CD4-positive, alpha-beta memory T cell (primary cell): ENCODE data around the gene ITPR3. TPM values are rescaled to one million over a fixed set of nuclear protein-coding genes. Genes with fewer than 3 reads are reported as not detected.
A peak's percentile ranks its signal among the peaks of the same experiment; 100 is the strongest.

Experiments
- CTCF ChIA-PET: fragments of 350-600 bp; sonication (Branson Sonifier 250); formaldehyde crosslinking; loops from one replicate; lab custom pipeline; 2021; ENCODE audit warnings: inconsistent platforms; ENCODE audit not compliant: partially characterized antibody; lab: Charles Lee
- POLR2A ChIA-PET: fragments of 350-600 bp; sonication (Branson Sonifier 250); formaldehyde crosslinking; loops from one replicate; lab custom pipeline; 2021; ENCODE audit not compliant: partially characterized antibody; lab: Charles Lee
- DNase-seq, 5 donors: peaks; one replicate each; pipeline versions ENCODE4 v3.0.0 to v3.0.0-alpha.2; 2020 to 2022; ENCODE audit warnings: mixed read lengths in 1 of 5
- H3K27ac ChIP-seq: one replicate; pipeline ENCODE4 v1.7.0; 2013; ENCODE audit warnings: low read depth, low read length
- H3K27me3 ChIP-seq: 2 replicates; pipeline ENCODE4 v1.7.0; 2013; ENCODE audit warnings: mild to moderate bottlenecking, low read length, moderate library complexity; ENCODE audit not compliant: insufficient read depth
- H3K36me3 ChIP-seq: 2 replicates; pipeline ENCODE4 v1.7.0; 2013; ENCODE audit warnings: mild to moderate bottlenecking, low read length, moderate library complexity; ENCODE audit not compliant: insufficient read depth
- H3K4me1 ChIP-seq: 2 replicates; pipeline ENCODE4 v1.7.0; 2013; ENCODE audit warnings: mild to moderate bottlenecking, low read length, moderate library complexity; ENCODE audit not compliant: insufficient read depth
- H3K4me3 ChIP-seq, 2 donors: one replicate each; pipeline ENCODE4 v1.7.0; 2013; ENCODE audit warnings: low read length in 2 of 2, mild to moderate bottlenecking in 1 of 2
- H3K9me3 ChIP-seq, 2 donors: one replicate each; pipeline ENCODE4 v1.7.0; 2013; ENCODE audit warnings: low read length in 2 of 2, control low read depth in 1 of 2; ENCODE audit not compliant: control insufficient read depth in 1 of 2
- H3K27ac Mint-ChIP-seq, 7 donors: one replicate each; pipeline ENCODE4 v1.8.0; 2020 to 2021; ENCODE audit warnings: mixed read lengths in 7 of 7, mild to moderate bottlenecking in 6 of 7, inconsistent platforms in 3 of 7, moderate library complexity in 3 of 7
- H3K27me3 Mint-ChIP-seq, 2 donors: one replicate each; pipeline ENCODE4 v1.8.0; 2020 to 2021; ENCODE audit warnings: mixed read lengths in 2 of 2
- H3K36me3 Mint-ChIP-seq, 2 donors: one replicate each; pipeline ENCODE4 v1.8.0; 2020 to 2021; ENCODE audit warnings: mixed read lengths in 2 of 2, inconsistent platforms in 1 of 2, mild to moderate bottlenecking in 1 of 2
- H3K4me1 Mint-ChIP-seq, 4 donors: one replicate each; pipeline ENCODE4 v1.8.0; 2020 to 2021; ENCODE audit warnings: mixed read lengths in 4 of 4, mild to moderate bottlenecking in 1 of 4
- H3K4me3 Mint-ChIP-seq, 8 donors: one replicate each; pipeline ENCODE4 v1.8.0; 2020 to 2021; ENCODE audit warnings: mixed read lengths in 8 of 8, mild to moderate bottlenecking in 7 of 8, moderate library complexity in 6 of 8, inconsistent platforms in 3 of 8
- H3K9me3 Mint-ChIP-seq, 8 donors: one replicate each; pipeline ENCODE4 v1.8.0; 2020 to 2021; ENCODE audit warnings: mixed read lengths in 8 of 8, mild to moderate bottlenecking in 5 of 8, inconsistent platforms in 3 of 8, moderate library complexity in 1 of 8
- intact Hi-C: fragments of 100-400 bp; cut with micrococcal nuclease; formaldehyde crosslinking; loops from one replicate; pipeline ENCODE4 v1.15.1; 2023
- polyA plus RNA-seq, 2 donors: library from polyadenylated mRNA; unstranded; fragments of 300-500 nt; fragmentation: Illumina TruSeq; gene quantifications; one replicate each; pipeline ENCODE4 v1.2.3, GENCODE V29; 2021
- total RNA-seq, 2 experiments: library from RNA; stranded (reverse); gene quantifications; one replicate each; pipeline ENCODE4 v1.2.3, GENCODE V29; 2021

ITPR3 gene
- total and polyA plus RNA-seq, 4 experiments from 2014 or later = 0.55 to 72.4 (median 39.7) TPM

- CTCF ChIA-PET = no interaction called here
Observed at GRCh38 chr6:33731035-33731434, 109.9 kb downstream of the ITPR3 start.

GRCh38 chr6:33731751-33732282 lies 110.7 kb downstream of the ITPR3 start:
- no peak for DNase-seq
- no peaks in the 10 kb centered on the region for H3K36me3 Mint-ChIP-seq
- ChIA-PET CTCF (no interaction called here), POLR2A (no interaction called here)
- Histone ChIP-seq H3K27me3 (no peaks in the 10 kb centered on the region), H3K36me3 (no peaks in the 10 kb centered on the region), H3K4me3 (no peak overlapping the region), H3K27ac (no peak overlapping the region), H3K9me3 (no peaks in the 10 kb centered on the region), H3K4me1 (no peaks in the 10 kb centered on the region)
- peaks cover 0 to 2% (median 0%) of the 10 kb centered on the region in 8 donors for H3K9me3 Mint-ChIP-seq
- H3K4me3 Mint-ChIP-seq = no peak overlapping the region
- intact Hi-C loops = no loop called here
- H3K27ac Mint-ChIP-seq = no peak overlapping the region
- H3K4me1 Mint-ChIP-seq = peaks cover 0 to 6% (median 0%) of the 10 kb centered on the region in 4 donors
- peaks cover 0 to 2% of the 10 kb centered on the region in 2 donors for H3K27me3 Mint-ChIP-seq

More at GRCh38 chr6:33731035-33731434, 109.9 kb downstream of the ITPR3 start:
- POLR2A ChIA-PET = no interaction called here
- intact Hi-C loops = no loop called here
- H3K27me3 ChIP-seq = no peaks in the 10 kb centered on the region
- Mint-ChIP-seq H3K4me3 (no peak overlapping the region), H3K36me3 (no peaks in the 10 kb centered on the region), H3K27ac (no peak overlapping the region), H3K9me3 (peaks cover 0 to 3% (median 0%) of the 10 kb centered on the region in 8 donors), H3K4me1 (peaks cover 0 to 6% (median 0%) of the 10 kb centered on the region in 4 donors), H3K27me3 (peaks cover 2 to 5% of the 10 kb centered on the region in 2 donors)
- no peak overlapping the region for H3K4me3 ChIP-seq
- no peaks in the 10 kb centered on the region for H3K36me3 ChIP-seq
- no peaks in the 10 kb centered on the region for H3K4me1 ChIP-seq
- DNase-seq = no peak
- H3K27ac ChIP-seq = no peak overlapping the region
- H3K9me3 ChIP-seq = no peaks in the 10 kb centered on the region

- Histone ChIP-seq H3K4me1 (no peaks in the 10 kb centered on the region), H3K4me3 (no peak overlapping the region), H3K27me3 (no peaks in the 10 kb centered on the region), H3K27ac (no peak overlapping the region), H3K36me3 (no peaks in the 10 kb centered on the region), H3K9me3 (no peaks in the 10 kb centered on the region)
- Mint-ChIP-seq H3K27me3 (peaks cover 0 to 2% of the 10 kb centered on the region in 2 donors), H3K36me3 (no peaks in the 10 kb centered on the region), H3K4me1 (peaks cover 0 to 6% (median 0%) of the 10 kb centered on the region in 4 donors), H3K4me3 (no peak overlapping the region), H3K9me3 (peaks cover 0 to 2% (median 0%) of the 10 kb centered on the region in 8 donors), H3K27ac (no peak overlapping the region)
- ChIA-PET CTCF (no interaction called here), POLR2A (no interaction called here)
- intact Hi-C loops = no loop called here
- no peak for DNase-seq
Observed at GRCh38 chr6:33732385-33732784, 111.3 kb downstream of the ITPR3 start.

- no peak for DNase-seq
Observed at GRCh38 chr6:33732817-33733708, 111.9 kb downstream of the ITPR3 start.

GRCh38 chr6:33733709-33734007 lies 112.5 kb downstream of the ITPR3 start:
- Histone ChIP-seq H3K9me3 (no peaks in the 10 kb centered on the region), H3K27me3 (no peaks in the 10 kb centered on the region), H3K27ac (no peak overlapping the region), H3K4me3 (no peak overlapping the region), H3K4me1 (no peaks in the 10 kb centered on the region), H3K36me3 (no peaks in the 10 kb centered on the region)
- H3K4me3 Mint-ChIP-seq = no peak overlapping the region
- CTCF ChIA-PET = no interaction called here
- H3K27me3 Mint-ChIP-seq = peaks cover 0 to 1% of the 10 kb centered on the region in 2 donors
- peaks cover 0 to 3% (median 0%) of the 10 kb centered on the region in 4 donors for H3K4me1 Mint-ChIP-seq
- peaks cover 0 to 2% (median 0%) of the 10 kb centered on the region in 8 donors for H3K9me3 Mint-ChIP-seq
- no peak overlapping the region for H3K27ac Mint-ChIP-seq
- intact Hi-C loops = no loop called here
- POLR2A ChIA-PET = no interaction called here
- no peaks in the 10 kb centered on the region for H3K36me3 Mint-ChIP-seq
- DNase-seq = no peak

More at GRCh38 chr6:33732817-33733708, 111.9 kb downstream of the ITPR3 start:
- Histone ChIP-seq H3K4me3 (no peak overlapping the region), H3K27me3 (no peaks in the 10 kb centered on the region), H3K9me3 (no peaks in the 10 kb centered on the region), H3K36me3 (no peaks in the 10 kb centered on the region), H3K27ac (no peak overlapping the region), H3K4me1 (no peaks in the 10 kb centered on the region)
- POLR2A ChIA-PET = no interaction called here
- Mint-ChIP-seq H3K27me3 (peaks cover 0 to 2% of the 10 kb centered on the region in 2 donors), H3K4me1 (peaks cover 0 to 6% (median 0%) of the 10 kb centered on the region in 4 donors), H3K4me3 (no peak overlapping the region), H3K9me3 (peaks cover 0 to 2% (median 0%) of the 10 kb centered on the region in 8 donors), H3K36me3 (no peaks in the 10 kb centered on the region), H3K27ac (peak overlapping the region in 1 of 7 donors; percentile 7)
- CTCF ChIA-PET = no interaction called here
- intact Hi-C loops = no loop called here

GRCh38 chr6:33735216-33735615 lies 114.1 kb downstream of the ITPR3 start:
- Histone ChIP-seq H3K4me3 (no peak overlapping the region), H3K9me3 (no peaks in the 10 kb centered on the region), H3K27ac (no peak overlapping the region), H3K27me3 (no peaks in the 10 kb centered on the region), H3K36me3 (no peaks in the 10 kb centered on the region), H3K4me1 (no peaks in the 10 kb centered on the region)
- intact Hi-C loops = no loop called here
- H3K27ac Mint-ChIP-seq = no peak overlapping the region
- no peaks in the 10 kb centered on the region for H3K27me3 Mint-ChIP-seq
- POLR2A ChIA-PET = no interaction called here
- H3K4me3 Mint-ChIP-seq = no peak overlapping the region
- H3K9me3 Mint-ChIP-seq = no peaks in the 10 kb centered on the region
- no peaks in the 10 kb centered on the region for H3K36me3 Mint-ChIP-seq
- CTCF ChIA-PET = interaction anchor here (2.2 kb wide), 1 partner anchor 9 kb away, joined by 7 read pairs; no protein-coding TSS in a partner anchor
- no peaks in the 10 kb centered on the region for H3K4me1 Mint-ChIP-seq
- no peak for DNase-seq

- Mint-ChIP-seq H3K27me3 (no peaks in the 10 kb centered on the region), H3K4me3 (no peak overlapping the region), H3K9me3 (no peaks in the 10 kb centered on the region), H3K27ac (peak overlapping the region in 1 of 7 donors; percentile 31), H3K4me1 (no peaks in the 10 kb centered on the region), H3K36me3 (no peaks in the 10 kb centered on the region)
- intact Hi-C loops = no loop called here
- Histone ChIP-seq H3K4me1 (no peaks in the 10 kb centered on the region), H3K27ac (no peak overlapping the region), H3K9me3 (no peaks in the 10 kb centered on the region), H3K4me3 (no peak overlapping the region), H3K36me3 (no peaks in the 10 kb centered on the region), H3K27me3 (no peaks in the 10 kb centered on the region)
- DNase-seq = no peak
- ChIA-PET CTCF (interaction anchor here (0.7 to 0.9 kb wide), 3 partner anchors 26 to 34 kb away, joined by 3 read pairs; partner anchors contain the start of gene UQCC2), POLR2A (interaction anchor here (0.9 kb wide), 1 partner anchor 11 kb away, joined by 3 read pairs; no protein-coding TSS in a partner anchor)
Observed at GRCh38 chr6:33737267-33738026, 116.3 kb downstream of the ITPR3 start.
